Keratinocyte (primary cell): Measurements from ENCODE around the gene PRDM10. TPM values are rescaled to one million over a fixed set of nuclear protein-coding genes. Genes with fewer than 3 reads are reported as not detected.

Experiments
- DNase-seq: peaks from one replicate; pipeline ENCODE4 v3.0.0-alpha.2; 2011; ENCODE audit warnings: low read depth, missing footprints, low spot score
- FAIRE-seq: peaks from 2 replicates; lab custom pipeline; 2011; peaks lifted over from hg19 to GRCh38; lab: Jason Lieb, UNC
- H2AFZ ChIP-seq: 2 replicates; pipeline ENCODE4 v1.6.0; 2012; ENCODE audit warnings: low read length, control low read depth, inconsistent platforms; ENCODE audit not compliant: control insufficient read depth
- H3K27ac ChIP-seq: 2 replicates; pipeline ENCODE4 v1.5.1; 2011; ENCODE audit warnings: low read length; ENCODE audit not compliant: control insufficient read depth, insufficient read depth
- H3K27me3 ChIP-seq: 3 replicates; pipeline ENCODE4 v1.6.0; 2011; ENCODE audit warnings: low read length; ENCODE audit not compliant: control insufficient read depth, insufficient read depth; ENCODE audit errors: extremely low read depth
- H3K36me3 ChIP-seq, 2 experiments: 2 replicates in 1 of 2; 3 replicates in 1 of 2; pipeline ENCODE4 v1.5.1; 2011; ENCODE audit warnings: low read length in 2 of 2, mild to moderate bottlenecking in 1 of 2; ENCODE audit not compliant: control insufficient read depth in 2 of 2, insufficient read depth in 2 of 2; ENCODE audit errors: extremely low read depth in 1 of 2
- H3K4me1 ChIP-seq: 3 replicates; pipeline ENCODE4 v1.5.1; 2011; ENCODE audit warnings: low read length; ENCODE audit not compliant: control insufficient read depth, insufficient read depth; ENCODE audit errors: extremely low read depth
- H3K4me2 ChIP-seq: 3 replicates; pipeline ENCODE4 v1.6.0; 2011; ENCODE audit warnings: low read depth, low read length; ENCODE audit not compliant: control insufficient read depth, insufficient read depth; ENCODE audit errors: extremely low read depth
- H3K4me3 ChIP-seq, 3 experiments: fragments of 200-600 bp in 1 of 3; sonication (generic) in 1 of 3; 2 replicates in 2 of 3; 3 replicates in 1 of 3; pipeline ENCODE4 v1.5.1; 2011 to 2016; ENCODE audit warnings: low read length in 3 of 3, mild to moderate bottlenecking in 3 of 3, control low read depth in 2 of 3, inconsistent platforms in 1 of 3, low read depth in 1 of 3, mixed read lengths in 1 of 3, mixed run types in 1 of 3, moderate library complexity in 1 of 3; ENCODE audit not compliant: control insufficient read depth in 2 of 3, insufficient read depth in 2 of 3; ENCODE audit errors: extremely low read depth in 1 of 3
- H3K79me2 ChIP-seq: 2 replicates; pipeline ENCODE4 v1.6.0; 2012; ENCODE audit warnings: low read length; ENCODE audit not compliant: control insufficient read depth, insufficient read depth
- H3K9ac ChIP-seq: 3 replicates; pipeline ENCODE4 v1.6.0; 2011; ENCODE audit warnings: low read length; ENCODE audit not compliant: control insufficient read depth, insufficient read depth; ENCODE audit errors: extremely low read depth
- H3K9me1 ChIP-seq: 3 replicates; pipeline ENCODE4 v1.6.0; 2011; ENCODE audit warnings: low read length; ENCODE audit not compliant: control insufficient read depth, insufficient read depth; ENCODE audit errors: extremely low read depth
- H3K9me3 ChIP-seq: 2 replicates; pipeline ENCODE4 v1.5.1; 2012; ENCODE audit warnings: low read depth, low read length; ENCODE audit not compliant: control insufficient read depth
- H4K20me1 ChIP-seq: 3 replicates; pipeline ENCODE4 v1.6.0; 2011; ENCODE audit warnings: low read length; ENCODE audit not compliant: control insufficient read depth, insufficient read depth; ENCODE audit errors: extremely low read depth
- EZH2 ChIP-seq: IDR thresholded peaks from one replicate; pipeline ENCODE4 v1.6.1; 2012; ENCODE audit warnings: inconsistent platforms, mild to moderate bottlenecking, low read length, moderate library complexity
- dilution Hi-C: fragments of 300-500 bp; cut with MboI; formaldehyde crosslinking; loops from one replicate; pipeline ENCODE4 v1.7.0; 2020; ENCODE audit warnings: low sequenced_read_pairs; ENCODE audit not compliant: extremely low pct_ligation_motif_present
- polyA plus RNA-seq, 5 experiments: library from polyadenylated mRNA; depleted of rRNA in 3 of 5; stranded (reverse) in 3 of 5; stranded (forward) in 1 of 5; unstranded in 1 of 5; fragments of >200 nt; gene quantifications; 1 replicate in 1 of 5; 2 replicates in 3 of 5; 3 replicates in 1 of 5; pipeline versions ENCODE4 v1.2.1 to v1.2.3, GENCODE V29; 2011 to 2012; ENCODE audit warnings: missing spikeins in 2 of 5, low read depth in 1 of 5, low replicate concordance in 1 of 5
- TF ChIP-seq, protein P1 (sequence below), 3 experiments: IDR thresholded peaks in 1 of 3; conservative IDR thresholded peaks in 1 of 3; optimal IDR thresholded peaks in 1 of 3; 2 replicates in 2 of 3; 3 replicates in 1 of 3; pipeline versions ENCODE3 to v1.5.1; 2011; ENCODE audit warnings: low read length in 3 of 3, mild to moderate bottlenecking in 3 of 3, moderate library complexity in 2 of 3, control low read depth in 1 of 3, inconsistent platforms in 1 of 3; ENCODE audit not compliant: insufficient read depth in 2 of 3; ENCODE audit errors: extremely low read depth in 1 of 3

The PRDM10 gene
- polyA plus RNA-seq, 1 donor (not counting 4 experiments of a cell fraction or from before 2014, with no cell fraction given) = 4.7 TPM

DNA sequence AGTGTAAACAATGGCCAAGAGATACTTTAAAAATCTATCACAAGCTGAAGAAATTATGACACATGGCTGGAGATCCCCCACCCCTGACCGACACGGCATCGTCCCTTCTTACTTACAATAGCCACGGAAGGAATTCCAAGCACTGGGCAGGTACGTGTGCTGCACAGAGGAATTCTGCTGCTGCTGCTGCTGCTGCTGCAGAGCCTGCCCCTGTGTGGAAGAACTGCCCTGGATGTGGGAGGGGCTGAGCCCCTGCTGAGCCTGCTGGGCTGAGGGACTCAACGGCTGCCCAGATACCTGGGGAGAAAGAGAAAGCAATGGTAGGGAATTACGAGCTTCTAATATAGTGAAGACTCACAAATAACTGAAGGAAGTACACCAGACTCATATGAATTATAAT, 92.3 kb downstream of the PRDM10 start:
- TF ChIP-seq EZH2 = no peak
- TF ChIP-seq, protein P1, sequence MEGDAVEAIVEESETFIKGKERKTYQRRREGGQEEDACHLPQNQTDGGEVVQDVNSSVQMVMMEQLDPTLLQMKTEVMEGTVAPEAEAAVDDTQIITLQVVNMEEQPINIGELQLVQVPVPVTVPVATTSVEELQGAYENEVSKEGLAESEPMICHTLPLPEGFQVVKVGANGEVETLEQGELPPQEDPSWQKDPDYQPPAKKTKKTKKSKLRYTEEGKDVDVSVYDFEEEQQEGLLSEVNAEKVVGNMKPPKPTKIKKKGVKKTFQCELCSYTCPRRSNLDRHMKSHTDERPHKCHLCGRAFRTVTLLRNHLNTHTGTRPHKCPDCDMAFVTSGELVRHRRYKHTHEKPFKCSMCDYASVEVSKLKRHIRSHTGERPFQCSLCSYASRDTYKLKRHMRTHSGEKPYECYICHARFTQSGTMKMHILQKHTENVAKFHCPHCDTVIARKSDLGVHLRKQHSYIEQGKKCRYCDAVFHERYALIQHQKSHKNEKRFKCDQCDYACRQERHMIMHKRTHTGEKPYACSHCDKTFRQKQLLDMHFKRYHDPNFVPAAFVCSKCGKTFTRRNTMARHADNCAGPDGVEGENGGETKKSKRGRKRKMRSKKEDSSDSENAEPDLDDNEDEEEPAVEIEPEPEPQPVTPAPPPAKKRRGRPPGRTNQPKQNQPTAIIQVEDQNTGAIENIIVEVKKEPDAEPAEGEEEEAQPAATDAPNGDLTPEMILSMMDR (optimal IDR thresholded peaks at IDR 0.05 in 1 of 3, IDR thresholded peaks at IDR 0.05 in 1 of 3, conservative IDR thresholded peaks at IDR 0.05 in 1 of 3; ENCODE audit: extremely low read depth in 1 of 3, insufficient read depth in 2 of 3, low read length in 3 of 3) = no peak
- H3K4me1 ChIP-seq = no peaks in the 10 kb centered on the region
- no peaks in the 10 kb centered on the region for H3K79me2 ChIP-seq
- H3K27me3 ChIP-seq = no peaks in the 10 kb centered on the region
- no peak overlapping the region for H3K9ac ChIP-seq
- no peaks in the 10 kb centered on the region for H3K9me1 ChIP-seq
- no peaks in the 10 kb centered on the region for H3K9me3 ChIP-seq
- H3K36me3 ChIP-seq = peaks cover 9 to 12% of the 10 kb centered on the region in 2 experiments
- dilution Hi-C loops = no loop called here
- H4K20me1 ChIP-seq = no peaks in the 10 kb centered on the region
- H3K4me3 ChIP-seq = no peak overlapping the region
- no peak overlapping the region for H3K27ac ChIP-seq
- no peak overlapping the region for H3K4me2 ChIP-seq
- H2AFZ ChIP-seq = no peak overlapping the region
- DNase-seq (no peak), FAIRE-seq (no peak)

DNA sequence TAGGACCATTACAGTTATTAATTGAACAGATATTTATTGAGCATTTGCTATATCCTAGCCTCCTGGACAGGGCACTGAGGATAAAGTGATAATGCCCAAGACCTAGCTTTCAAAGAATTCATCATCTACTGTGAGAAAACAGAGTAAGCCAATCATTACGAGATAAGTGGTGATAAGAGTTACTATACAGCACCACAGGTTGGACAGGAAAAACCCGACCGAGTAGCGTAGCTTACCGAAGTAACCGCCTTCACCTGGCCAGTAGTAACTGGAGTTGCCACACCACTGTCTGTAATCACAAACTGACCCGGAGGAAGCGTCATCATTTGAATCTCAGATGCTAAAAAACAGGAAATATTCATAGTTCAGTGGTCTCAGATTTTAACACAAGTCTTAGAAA, 97.2 kb downstream of the PRDM10 start:
- Histone ChIP-seq H3K27ac (no peak overlapping the region), H3K9ac (no peak overlapping the region), H3K36me3 (peaks cover 3 to 6% of the 10 kb centered on the region in 2 experiments), H3K9me3 (no peaks in the 10 kb centered on the region), H4K20me1 (no peaks in the 10 kb centered on the region), H3K4me3 (no peak overlapping the region), H3K4me2 (no peak overlapping the region), H3K9me1 (no peaks in the 10 kb centered on the region), H2AFZ (no peak overlapping the region), H3K27me3 (no peaks in the 10 kb centered on the region), H3K4me1 (no peaks in the 10 kb centered on the region), H3K79me2 (no peaks in the 10 kb centered on the region)
- TF ChIP-seq, protein P1 (optimal IDR thresholded peaks at IDR 0.05 in 1 of 3, IDR thresholded peaks at IDR 0.05 in 1 of 3, conservative IDR thresholded peaks at IDR 0.05 in 1 of 3; ENCODE audit: extremely low read depth in 1 of 3, insufficient read depth in 2 of 3, low read length in 3 of 3) = no peak
- no peak for TF ChIP-seq EZH2
- dilution Hi-C loops = no loop called here
- FAIRE-seq (no peak), DNase-seq (no peak)
